D721Med (cell line): ENCODE results near the gene SEMA6B.

Experiments used
- DNase-seq: peaks from one replicate; pipeline ENCODE4 v3.0.0; 2011; ENCODE audit warnings: low spot score; ENCODE audit not compliant: insufficient read length
- FAIRE-seq: peaks from 2 replicates; lab custom pipeline; 2011; peaks lifted over from hg19 to GRCh38; lab: Jason Lieb, UNC
- CTCF ChIP-seq: IDR thresholded peaks from 2 replicates; pipeline ENCODE4 v1.5.1; 2012; ENCODE audit warnings: mild to moderate bottlenecking, control low read depth; ENCODE audit not compliant: insufficient read depth; ENCODE audit errors: missing control alignments

The SEMA6B gene

GRCh38 chr19:4541114-4541805, 18.2 kb downstream of the SEMA6B start:
- no peak for TF ChIP-seq CTCF
- FAIRE-seq (no peak), DNase-seq (no peak)

GRCh38 chr19:4539693-4540581, 19.5 kb downstream of the SEMA6B start, which contains the start of gene LRG1:
TSS of gene LRG1 (minus strand) at chr19:4540036. CDS start at chr19:4540013, 23 bp downstream.
- FAIRE-seq (no peak), DNase-seq (no peak)
- TF ChIP-seq CTCF: no peak

GRCh38 chr19:4539169-4539692, 20.3 kb downstream of the SEMA6B start:
- FAIRE-seq (no peak), DNase-seq (no peak)
- no peak for TF ChIP-seq CTCF

- DNase-seq (no peak), FAIRE-seq (no peak)
- TF ChIP-seq CTCF: no peak
Observed at GRCh38 chr19:4538601-4538954, 20.9 kb downstream of the SEMA6B start.

- TF ChIP-seq CTCF: peak; percentile 1
- DNase-seq: no peak
- no peak for FAIRE-seq
Observed at GRCh38 chr19:4537953-4538600, 21.4 kb downstream of the SEMA6B start.

- FAIRE-seq: no peak
- DNase-seq: no peak
- TF ChIP-seq CTCF: no peak
Observed at GRCh38 chr19:4536798-4537197, 22.7 kb downstream of the SEMA6B start.
